ENCODE data around the gene PROM2.

PROM2 gene

GRCh38 chr2:95308426-95308990, 34.3 kb downstream of the PROM2 start:
- DNase-seq = no peak

DNA sequence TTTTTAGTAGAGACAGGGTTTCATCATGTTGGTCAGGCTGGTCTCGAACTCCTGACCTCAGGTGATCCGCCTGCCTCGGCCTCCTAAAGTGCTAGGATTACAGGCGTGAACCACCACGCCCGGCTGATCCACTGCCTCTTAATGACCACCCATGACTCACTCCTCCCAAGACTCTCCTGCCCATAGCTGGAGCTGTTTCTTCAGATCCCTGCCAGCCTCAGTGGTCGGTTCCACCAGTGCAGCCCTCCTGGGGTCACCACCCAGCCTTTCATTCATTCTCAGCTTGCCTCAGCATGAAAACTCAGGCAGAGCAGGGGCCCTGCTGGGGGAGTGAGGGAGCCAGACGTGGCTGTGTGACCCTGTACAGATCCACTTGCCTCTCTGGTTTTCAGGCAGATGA, 35.4 kb downstream of the PROM2 start:
- no peak for DNase-seq

- no peak for DNase-seq
Measured at GRCh38 chr2:95310216-95310615, 36.0 kb downstream of the PROM2 start.

GRCh38 chr2:95310651-95311050, 36.4 kb downstream of the PROM2 start:
- DNase-seq = no peak

- DNase-seq = no peak
Measured at GRCh38 chr2:95311815-95312542, 37.7 kb downstream of the PROM2 start.

- no peak for DNase-seq
Measured at GRCh38 chr2:95312543-95313201, 38.4 kb downstream of the PROM2 start.

DNA sequence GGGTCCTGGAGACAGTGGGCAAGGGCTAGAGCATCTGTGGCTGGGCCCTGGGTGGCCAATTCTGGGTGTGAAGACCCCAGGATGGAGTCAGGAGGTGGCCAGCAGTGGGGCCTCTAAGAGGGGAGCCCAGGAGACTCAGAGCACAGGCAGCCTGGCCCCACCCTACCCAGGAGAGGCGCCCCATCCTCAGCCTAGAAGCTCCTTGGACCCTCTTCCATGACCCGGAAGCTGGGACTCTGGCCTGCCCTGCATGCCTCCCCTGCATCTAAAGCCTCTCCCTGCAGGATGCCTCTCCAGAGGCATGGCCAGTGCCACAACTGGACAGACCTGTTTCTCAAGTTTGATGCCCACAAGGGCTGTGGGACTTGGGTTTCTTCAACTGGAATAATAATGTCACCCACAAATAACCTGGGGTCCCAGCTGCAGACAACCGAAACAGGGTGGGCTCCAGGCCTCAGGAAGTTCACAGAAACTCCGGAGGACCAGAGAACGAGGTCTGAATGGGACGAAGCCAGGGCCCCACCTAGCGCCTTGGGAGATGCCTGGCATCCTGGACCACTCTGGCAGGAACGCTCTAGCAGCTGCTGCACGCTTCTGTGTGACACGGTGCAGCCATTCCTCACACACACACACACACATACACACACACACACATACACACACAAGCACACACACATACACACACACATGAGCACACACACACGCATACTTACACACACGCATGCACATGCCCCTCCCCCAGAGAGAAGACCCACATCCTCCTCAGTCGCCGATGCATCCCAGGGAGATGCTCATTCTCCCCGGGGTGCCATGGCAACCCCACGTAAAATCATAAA, 39.3 kb downstream of the PROM2 start:
- no peak for DNase-seq

GRCh38 chr2:95314598-95314963, 40.3 kb downstream of the PROM2 start:
- DNase-seq = no peak

- DNase-seq = no peak
Measured at GRCh38 chr2:95314964-95315611, 40.8 kb downstream of the PROM2 start.

DNA sequence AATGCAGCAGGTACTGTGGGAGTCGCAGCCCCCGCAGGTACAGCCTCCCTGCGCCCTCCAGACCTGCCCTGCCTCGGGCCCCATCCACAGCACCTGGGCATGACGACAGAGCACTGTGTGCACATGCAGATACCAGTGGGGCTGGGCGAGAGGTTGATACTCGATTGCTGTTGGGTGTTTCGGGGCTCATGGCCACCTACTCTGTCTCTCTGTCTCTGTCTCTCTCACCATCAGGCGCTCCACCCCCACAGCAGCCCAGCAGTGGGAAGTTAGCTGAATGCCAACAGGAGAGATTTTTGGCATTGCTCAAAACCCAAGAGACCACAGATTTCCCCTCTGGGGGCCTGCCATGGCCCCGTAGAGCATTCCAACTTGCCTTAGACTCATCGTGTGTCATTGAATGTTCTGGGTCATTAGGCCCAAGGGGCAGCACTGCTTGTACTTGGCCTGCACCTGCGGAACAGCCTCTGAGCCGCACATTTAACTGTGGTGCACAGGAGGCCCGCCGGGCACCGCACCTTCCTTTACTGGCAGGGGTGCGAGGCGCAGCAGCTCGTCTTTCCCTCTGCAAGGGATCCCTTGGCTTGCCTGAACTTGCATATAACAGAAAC, 41.7 kb downstream of the PROM2 start:
- DNase-seq = no peak

DNA sequence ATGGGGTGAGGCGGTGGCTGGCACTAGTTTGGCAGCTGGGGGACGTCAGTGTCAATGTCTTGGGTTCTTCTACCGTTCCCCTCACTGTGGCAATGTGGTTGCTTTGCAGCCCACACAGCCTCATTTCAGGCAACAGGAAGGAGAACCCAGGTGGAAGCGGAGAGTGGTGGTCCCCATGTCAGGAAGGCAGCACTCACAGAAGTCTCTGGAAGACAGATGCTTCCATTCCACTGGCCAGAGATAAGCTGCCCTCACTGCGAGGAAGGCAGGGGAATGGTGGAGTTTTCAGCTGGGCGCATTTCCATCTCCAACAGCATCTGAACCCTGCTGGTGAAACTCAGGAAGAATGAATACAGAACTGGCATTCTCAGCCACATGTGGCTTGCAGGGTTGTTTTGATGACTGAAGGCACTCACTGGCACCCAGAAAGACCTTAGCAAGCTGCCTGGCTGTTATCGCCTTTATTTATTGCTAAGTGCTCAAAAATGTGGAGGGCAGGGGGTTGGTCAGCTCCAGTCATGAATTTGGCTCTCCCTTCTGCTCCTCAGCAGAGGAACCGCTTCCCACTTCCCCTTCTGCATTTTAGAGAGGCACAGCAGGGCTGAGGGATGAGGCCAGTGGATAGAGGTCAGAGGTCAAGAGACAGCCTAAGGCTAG, 42.3 kb downstream of the PROM2 start:
- no peak for DNase-seq

GRCh38 chr2:95317123-95317500, 42.9 kb downstream of the PROM2 start:
- no peak for DNase-seq

DNA sequence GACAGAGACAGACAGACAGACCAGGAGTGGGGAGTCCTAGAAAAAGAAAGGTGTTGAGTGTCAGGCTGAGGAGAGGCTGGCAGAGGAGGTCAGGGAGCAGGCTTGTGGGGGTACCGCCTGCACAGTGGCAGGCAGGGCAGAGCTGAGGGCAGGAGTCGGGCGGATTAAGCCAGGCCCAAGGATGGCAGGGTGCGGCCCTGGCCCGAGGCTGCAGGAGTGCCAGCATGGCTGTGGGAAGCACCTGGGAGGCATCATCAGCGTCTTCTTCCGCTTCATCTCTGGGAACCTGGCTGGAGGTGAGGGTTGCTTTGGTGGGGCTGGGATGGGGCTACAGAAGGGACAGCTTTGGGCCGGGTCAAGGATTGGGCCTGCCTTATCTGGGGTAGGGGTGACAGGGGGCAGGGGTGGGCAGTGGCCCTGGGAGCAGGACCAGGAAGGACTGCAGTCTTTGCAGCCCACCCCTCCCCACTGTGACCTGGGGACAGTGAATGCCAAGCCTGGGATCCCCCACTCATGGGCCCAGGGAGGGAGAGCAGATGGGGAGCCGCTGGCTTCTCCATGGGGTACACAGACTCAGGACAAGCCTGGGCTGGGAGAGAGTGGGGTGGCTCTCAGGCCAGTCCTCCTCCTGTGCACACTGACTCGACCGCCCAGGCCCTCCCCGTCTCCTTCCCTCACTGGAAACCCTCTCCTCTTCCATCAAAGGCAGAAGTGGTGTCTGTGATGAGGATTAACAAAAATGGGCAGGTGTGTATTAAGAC, 43.6 kb downstream of the PROM2 start:
- no peak for DNase-seq

DNA sequence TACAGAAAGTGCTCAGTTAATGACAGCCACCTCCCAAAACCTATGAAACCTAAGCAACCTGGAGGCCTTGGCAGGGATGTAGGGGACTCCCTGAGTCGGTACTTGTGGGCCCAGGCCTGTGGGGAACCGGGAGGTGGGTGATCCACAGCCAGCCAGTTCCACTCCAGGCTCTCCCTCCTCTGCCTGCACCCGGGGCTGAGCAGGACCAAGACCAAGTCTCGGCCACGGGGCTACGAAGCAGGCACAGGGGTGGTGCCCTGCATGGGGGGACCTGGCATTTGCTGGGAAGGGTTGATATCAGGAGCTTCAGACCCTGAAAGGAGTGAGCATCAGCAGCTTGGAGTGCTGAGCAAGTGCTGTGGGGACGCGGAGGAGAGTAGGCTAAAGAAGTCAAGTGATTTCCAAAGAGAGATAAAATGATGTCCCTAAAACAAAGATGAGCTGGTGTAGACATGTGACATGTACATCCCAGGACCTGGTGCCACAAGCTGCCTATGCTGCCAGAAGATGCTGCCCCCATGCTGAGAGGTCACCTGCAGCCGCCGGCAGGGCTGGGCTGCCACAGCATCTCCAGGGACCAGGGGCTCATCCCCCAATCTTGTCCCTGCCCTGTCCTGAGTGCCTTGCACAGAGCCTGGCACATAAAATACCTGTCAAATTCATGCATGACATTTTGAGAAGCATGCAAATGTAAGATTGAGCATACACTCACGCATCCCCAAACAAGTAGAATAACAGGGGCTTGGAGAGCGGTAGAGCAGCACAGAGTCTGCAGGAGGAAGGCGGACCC, 44.4 kb downstream of the PROM2 start:
- DNase-seq = no peak

DNA sequence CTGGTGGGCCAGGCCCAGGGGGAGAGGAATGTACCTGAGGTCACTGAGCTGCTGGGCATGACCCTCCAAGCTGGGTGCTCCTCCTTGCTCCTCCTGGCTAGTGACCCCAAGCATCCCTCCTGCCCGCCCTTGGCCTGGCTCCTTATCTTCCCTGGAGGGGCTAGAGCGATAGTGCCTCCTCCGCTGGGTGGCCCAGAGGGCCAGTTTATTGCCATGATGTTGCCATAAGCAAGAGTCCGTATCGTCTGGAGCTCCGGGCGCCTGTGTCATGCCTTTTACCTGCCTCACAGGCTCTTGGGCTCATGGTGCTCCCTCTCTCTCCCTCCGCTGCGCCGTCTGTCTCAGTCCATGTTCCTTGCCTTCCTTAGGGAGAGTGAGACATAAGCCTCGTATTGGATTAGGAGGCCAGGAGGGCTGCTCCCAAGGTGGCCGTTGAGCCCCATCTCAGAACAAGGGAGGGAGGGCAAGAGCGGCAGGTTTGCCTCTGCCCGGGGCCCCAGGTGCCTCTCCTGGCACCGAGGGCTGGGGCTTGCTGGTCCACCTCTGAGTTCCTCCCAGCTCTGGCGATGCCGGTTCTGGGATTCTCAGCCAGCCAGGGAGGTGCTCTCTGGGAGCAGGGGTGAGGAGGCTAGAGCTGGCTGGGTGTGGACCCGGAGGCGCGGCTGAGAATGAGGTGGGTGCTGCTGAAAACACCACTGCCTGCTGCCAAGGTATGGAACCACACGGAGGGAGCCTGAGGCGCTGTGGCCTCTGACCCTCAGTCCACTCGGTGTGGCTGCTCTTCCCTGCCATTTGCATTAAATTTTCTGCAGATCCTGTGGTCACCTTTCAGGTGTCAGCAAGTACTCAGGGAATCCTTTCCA, 45.5 kb downstream of the PROM2 start:
- DNase-seq = no peak

DNA sequence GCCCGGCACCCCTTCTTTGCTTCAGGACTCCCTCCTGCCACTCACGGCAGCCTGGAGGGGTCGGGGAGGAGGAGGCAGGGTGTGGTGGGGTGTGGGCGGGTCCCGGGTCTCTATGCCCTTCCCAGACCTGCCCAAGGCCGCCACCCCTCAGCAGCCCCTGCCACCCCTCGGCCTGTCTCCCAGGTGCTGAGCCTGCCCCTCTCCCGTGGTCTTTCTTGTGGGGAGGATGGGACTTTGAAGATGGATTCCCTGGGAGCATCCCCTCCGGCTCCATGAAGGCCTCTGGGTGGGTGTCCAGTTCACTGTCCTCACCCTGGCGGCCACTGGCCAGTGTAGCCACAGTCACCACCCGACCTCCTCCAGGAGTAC, 46.1 kb downstream of the PROM2 start:
- DNase-seq = no peak

GRCh38 chr2:95320986-95321767, 46.9 kb downstream of the PROM2 start:
- no peak for DNase-seq

DNA sequence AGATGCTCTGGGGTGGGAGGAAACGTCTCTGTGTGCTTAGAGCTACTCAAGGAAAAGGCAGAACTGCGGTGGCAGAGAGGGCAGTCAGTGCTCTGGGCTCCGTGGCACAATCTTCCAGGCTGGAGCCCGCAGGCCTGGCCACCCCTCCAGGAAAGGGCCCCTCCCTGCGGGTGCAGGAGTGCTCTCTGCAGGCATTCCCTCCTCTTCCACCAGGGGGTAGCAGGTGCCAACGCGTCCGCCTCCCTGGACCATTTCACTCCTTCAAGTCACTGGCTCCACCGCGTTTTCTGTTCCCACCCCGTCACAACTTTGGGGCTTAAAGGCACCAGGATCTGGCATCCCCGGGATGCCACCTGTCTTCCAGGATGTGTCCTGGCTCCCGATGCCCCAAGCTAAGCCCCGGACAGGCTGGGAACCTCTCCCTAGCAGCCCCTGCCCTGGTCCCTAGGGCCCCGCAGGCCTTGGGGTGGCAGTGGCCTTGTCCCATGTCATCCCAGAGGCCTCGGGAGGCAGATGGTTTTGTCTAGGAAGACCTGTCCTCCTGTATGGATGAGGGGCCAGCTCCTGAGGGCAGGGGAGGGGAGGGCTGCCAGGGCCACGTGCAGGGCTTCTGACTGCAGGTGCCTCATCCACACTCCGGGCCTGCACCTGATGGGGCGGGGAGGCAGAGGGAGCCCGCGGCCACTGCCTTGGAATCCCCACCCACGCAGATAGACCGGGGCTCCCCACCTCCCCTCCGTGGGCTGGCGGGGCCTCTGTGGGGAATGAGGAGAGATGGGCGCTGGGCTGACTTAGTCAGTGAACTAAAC, 49.3 kb downstream of the PROM2 start:
- DNase-seq = no peak

Measured in stimulated activated CD4-positive, alpha-beta T cell treated with anti-CD3 and anti-CD28 coated beads, Interleukin-2, amount 100 ng/mL, for 48 hours (primary cell).